HCT116 (cell line): ENCODE measurements around the gene PTBP1. TPM values are rescaled to one million over a fixed set of nuclear protein-coding genes. Genes with fewer than 3 reads are reported as not detected.

ENCODE experiments used
- ATAC-seq: fragments of 200-7000 bp; cut with Tn5 transposase; 2 replicates; pipeline ENCODE4 v1.9.1; 2020; ENCODE audit warnings: mild to moderate bottlenecking, moderate library complexity
- BruUV-seq: library from RNA; stranded (reverse); fragments of 400-500 nt; replicated peaks from 2 replicates; lab custom pipeline; 2021; lab: Mats Ljungman, UMichigan
- CTCF ChIA-PET: fragments of 300-600 bp; sonication (Branson Sonifier 250); formaldehyde crosslinking; loops from one replicate; lab custom pipeline; 2021; ENCODE audit warnings: antibody characterized with exemption; lab: Charles Lee
- POLR2A ChIA-PET: fragments of 300-600, 350-600 bp; sonication (Branson Sonifier 250); formaldehyde crosslinking; loops from one replicate; lab custom pipeline; 2021; ENCODE audit warnings: antibody characterized with exemption; lab: Charles Lee
- RAD21 ChIA-PET, 2 experiments: fragments of 300-600 bp; sonication (Branson Sonifier 250); formaldehyde crosslinking; loops; one replicate each; lab custom pipeline; 2023; ENCODE audit warnings: low total read pairs in 2 of 2; ENCODE audit not compliant: uncharacterized antibody in 2 of 2, unreplicated experiment in 2 of 2, low non-redundant PET in 1 of 2; lab: Charles Lee
- DNase-seq: peaks from one replicate; pipeline ENCODE4 v3.0.0-alpha.2; 2010; ENCODE audit warnings: low read depth, low spot score
- H2AFZ ChIP-seq: fragments of 200-600 bp; shearing (Covaris generic), sonication (generic); 2 replicates; pipeline ENCODE4 v1.6.1; 2017; ENCODE audit warnings: low read depth, mixed run types, mixed read lengths, antibody characterized with exemption, low read length; ENCODE audit not compliant: poor library complexity, severe bottlenecking
- H3K27ac ChIP-seq: 2 replicates; pipeline ENCODE4 v1.5.1; 2012; ENCODE audit warnings: low read depth, low read length
- H3K27me3 ChIP-seq: fragments of 200-600 bp; sonication (generic); 2 replicates; pipeline ENCODE4 v1.6.1; 2016; ENCODE audit warnings: mixed run types, low read length, mixed read lengths; ENCODE audit not compliant: insufficient read depth
- H3K36me3 ChIP-seq, 2 experiments: fragments of 200-500 bp in 1 of 2; fragments of 200-600 bp in 1 of 2; sonication (Bioruptor generic) in 1 of 2; sonication (generic) in 1 of 2; 2 replicates each; pipeline versions ENCODE4 v1.5.1 to v1.6.1; 2014 to 2016; ENCODE audit warnings: low read length in 2 of 2, inconsistent platforms in 1 of 2, mixed read lengths in 1 of 2, mixed run types in 1 of 2; ENCODE audit not compliant: insufficient read depth in 2 of 2, control insufficient read depth in 1 of 2
- H3K4me1 ChIP-seq, 2 experiments: fragments of 200-600 bp in 1 of 2; sonication (generic) in 1 of 2; 2 replicates each; pipeline versions ENCODE4 v1.5.1 to v1.6.1; 2012 to 2017; ENCODE audit warnings: low read length in 2 of 2, inconsistent platforms in 1 of 2, mild to moderate bottlenecking in 1 of 2, mixed read lengths in 1 of 2, mixed run types in 1 of 2, moderate library complexity in 1 of 2; ENCODE audit not compliant: insufficient read depth in 2 of 2, control insufficient read depth in 1 of 2
- H3K4me2 ChIP-seq: fragments of 200-600 bp; sonication (generic); 2 replicates; pipeline ENCODE4 v1.6.1; 2017; ENCODE audit warnings: mixed run types, low read length, mixed read lengths
- H3K4me3 ChIP-seq, 2 experiments: fragments of 200-600 bp in 1 of 2; sonication (generic) in 1 of 2; replicated peaks in 1 of 2; 2 replicates each; pipeline ENCODE4 v1.5.1; 2011 to 2016; ENCODE audit warnings: low read length in 2 of 2, control low read depth in 1 of 2, low read depth in 1 of 2, mild to moderate bottlenecking in 1 of 2, mixed read lengths in 1 of 2, mixed run types in 1 of 2
- H3K79me2 ChIP-seq: fragments of 200-600 bp; sonication (generic); 2 replicates; pipeline ENCODE4 v1.6.1; 2017; ENCODE audit warnings: mild to moderate bottlenecking, mixed run types, low read length, moderate library complexity, mixed read lengths; ENCODE audit not compliant: insufficient read depth
- H3K9ac ChIP-seq: fragments of 200-600 bp; sonication (generic); 2 replicates; pipeline ENCODE4 v1.6.1; 2016; ENCODE audit warnings: low read length, mixed read lengths
- H3K9me2 ChIP-seq: fragments of 200-600 bp; sonication (generic), shearing (Covaris generic); 2 replicates; pipeline ENCODE4 v1.6.1; 2017; ENCODE audit warnings: mixed run types, mild to moderate bottlenecking, moderate library complexity; ENCODE audit not compliant: insufficient read depth
- H3K9me3 ChIP-seq, 2 experiments: fragments of 200-500 bp in 1 of 2; fragments of 200-600 bp in 1 of 2; sonication (Bioruptor generic) in 1 of 2; sonication (generic) in 1 of 2; 2 replicates each; pipeline ENCODE4 v1.6.1; 2014 to 2017; ENCODE audit warnings: low read length in 2 of 2, mixed read lengths in 2 of 2, inconsistent platforms in 1 of 2, low read depth in 1 of 2, mild to moderate bottlenecking in 1 of 2, mixed run types in 1 of 2, moderate library complexity in 1 of 2; ENCODE audit not compliant: control insufficient read depth in 1 of 2, insufficient read depth in 1 of 2
- H4K20me1 ChIP-seq: fragments of 200-600 bp; sonication (generic), shearing (Covaris generic); 2 replicates; pipeline ENCODE4 v1.6.1; 2017; ENCODE audit warnings: mixed run types, mild to moderate bottlenecking, moderate library complexity; ENCODE audit not compliant: insufficient read depth
- CBX3 ChIP-seq: IDR thresholded peaks from 2 replicates; pipeline ENCODE4 v1.6.1; 2012; ENCODE audit warnings: low read depth
- CEBPB ChIP-seq: IDR thresholded peaks from 2 replicates; pipeline ENCODE4 v1.6.1; 2012; ENCODE audit warnings: low read depth
- EGR1 ChIP-seq: IDR thresholded peaks from 2 replicates; pipeline ENCODE4 v1.6.1; 2012; ENCODE audit warnings: low read depth
- EZH2 ChIP-seq: fragments of 200-600 bp; sonication (generic); IDR thresholded peaks from 2 replicates; pipeline ENCODE4 v1.6.1; 2017; ENCODE audit warnings: antibody characterized with exemption, mixed run types
- EZH2phosphoT487 ChIP-seq: fragments of 200-600 bp; IDR thresholded peaks from 2 replicates; pipeline ENCODE4 v1.6.1; 2018; ENCODE audit warnings: antibody characterized with exemption, borderline replicate concordance
- FOSL1 ChIP-seq: IDR thresholded peaks from 2 replicates; pipeline ENCODE4 v1.6.1; 2012; ENCODE audit warnings: low read depth
- JUND ChIP-seq: IDR thresholded peaks from 2 replicates; pipeline ENCODE4 v1.6.1; 2012
- MAX ChIP-seq: IDR thresholded peaks from 2 replicates; pipeline ENCODE4 v1.6.1; 2012
- POLR2A ChIP-seq: IDR thresholded peaks from 2 replicates; pipeline ENCODE4 v1.7.0; 2011; ENCODE audit warnings: borderline replicate concordance; ENCODE audit not compliant: insufficient read depth, insufficient read length; ENCODE audit errors: extremely low read depth
- POLR2AphosphoS5 ChIP-seq: IDR thresholded peaks from 2 replicates; pipeline ENCODE4 v1.6.1; 2011; ENCODE audit warnings: mild to moderate bottlenecking, low read depth, low read length, moderate library complexity
- RAD21 ChIP-seq: IDR thresholded peaks from 2 replicates; pipeline ENCODE4 v1.6.1; 2012; ENCODE audit warnings: low read depth, mild to moderate bottlenecking
- SIN3A ChIP-seq: IDR thresholded peaks from 2 replicates; pipeline ENCODE4 v1.6.1; 2012; ENCODE audit warnings: low read depth
- SP1 ChIP-seq: IDR thresholded peaks from 2 replicates; pipeline ENCODE4 v1.6.1; 2012; ENCODE audit warnings: low read depth
- SRF ChIP-seq: IDR thresholded peaks from 2 replicates; pipeline ENCODE4 v1.6.1; 2012; ENCODE audit warnings: low read depth
- TCF7L2 ChIP-seq: IDR thresholded peaks from 2 replicates; pipeline ENCODE4 v1.7.0; 2011; ENCODE audit warnings: borderline replicate concordance, inconsistent platforms; ENCODE audit not compliant: insufficient read depth, insufficient read length; ENCODE audit errors: extremely low read depth
- YY1 ChIP-seq: IDR thresholded peaks from 2 replicates; pipeline ENCODE4 v1.6.1; 2011; ENCODE audit warnings: low read length, low read depth, moderate library complexity, mild to moderate bottlenecking; ENCODE audit not compliant: insufficient replicate concordance; ENCODE audit errors: extremely low read depth
- ZFX ChIP-seq: fragments of 450-650 bp; IDR thresholded peaks from 2 replicates; pipeline ENCODE4 v1.6.1; 2017
- ZNF274 ChIP-seq: fragments of 200-500 bp; sonication (Bioruptor generic); IDR thresholded peaks from 2 replicates; pipeline ENCODE4 v1.6.1; 2014; ENCODE audit warnings: mild to moderate bottlenecking, low read depth, low read length, inconsistent platforms
- intact Hi-C: fragments of 100-400 bp; cut with micrococcal nuclease; formaldehyde crosslinking; loops from 2 replicates; pipeline ENCODE4 v1.10.0; 2022
- total RNA-seq: library from RNA; stranded (reverse); gene quantifications from one replicate; pipeline ENCODE4 v1.2.1, GENCODE V29; 2021; ENCODE audit not compliant: unreplicated experiment
- TF ChIP-seq, protein P1 (sequence below): IDR thresholded peaks from 2 replicates; pipeline ENCODE4 v1.6.1; 2012; ENCODE audit warnings: low read depth
- TF ChIP-seq, protein P2 (sequence below): IDR thresholded peaks from 2 replicates; pipeline ENCODE4 v1.6.1; 2011; ENCODE audit warnings: mild to moderate bottlenecking, low read length, moderate library complexity; ENCODE audit not compliant: insufficient replicate concordance; ENCODE audit errors: extremely low read depth
- TF ChIP-seq, protein P3 (sequence below): IDR thresholded peaks from 2 replicates; pipeline ENCODE4 v1.6.1; 2012

The PTBP1 gene
- total RNA-seq, 1 experiment from 2014 or later: 676 TPM

- POLR2A ChIA-PET: interaction anchor here (0.8 to 1.0 kb wide), 3 partner anchors 25 to 45 kb away, joined by 3 to 5 read pairs (median 4); no protein-coding TSS in a partner anchor
- peak; percentile 47 for ATAC-seq
- no peak overlapping the region for H2AFZ ChIP-seq
Measured at GRCh38 chr19:797528-798414, 519 bp downstream of the PTBP1 start.

More at GRCh38 chr19:797528-798414, 519 bp downstream of the PTBP1 start:
- H3K9ac ChIP-seq: peak overlapping the region; percentile 92
- TF ChIP-seq EZH2: no peak
- no peak for TF ChIP-seq FOSL1
- TF ChIP-seq JUND: no peak
- TF ChIP-seq MAX: peak; percentile 38; the same call in 1 of the 2 replicates
- TF ChIP-seq POLR2A: no peak
- TF ChIP-seq, protein P1, sequence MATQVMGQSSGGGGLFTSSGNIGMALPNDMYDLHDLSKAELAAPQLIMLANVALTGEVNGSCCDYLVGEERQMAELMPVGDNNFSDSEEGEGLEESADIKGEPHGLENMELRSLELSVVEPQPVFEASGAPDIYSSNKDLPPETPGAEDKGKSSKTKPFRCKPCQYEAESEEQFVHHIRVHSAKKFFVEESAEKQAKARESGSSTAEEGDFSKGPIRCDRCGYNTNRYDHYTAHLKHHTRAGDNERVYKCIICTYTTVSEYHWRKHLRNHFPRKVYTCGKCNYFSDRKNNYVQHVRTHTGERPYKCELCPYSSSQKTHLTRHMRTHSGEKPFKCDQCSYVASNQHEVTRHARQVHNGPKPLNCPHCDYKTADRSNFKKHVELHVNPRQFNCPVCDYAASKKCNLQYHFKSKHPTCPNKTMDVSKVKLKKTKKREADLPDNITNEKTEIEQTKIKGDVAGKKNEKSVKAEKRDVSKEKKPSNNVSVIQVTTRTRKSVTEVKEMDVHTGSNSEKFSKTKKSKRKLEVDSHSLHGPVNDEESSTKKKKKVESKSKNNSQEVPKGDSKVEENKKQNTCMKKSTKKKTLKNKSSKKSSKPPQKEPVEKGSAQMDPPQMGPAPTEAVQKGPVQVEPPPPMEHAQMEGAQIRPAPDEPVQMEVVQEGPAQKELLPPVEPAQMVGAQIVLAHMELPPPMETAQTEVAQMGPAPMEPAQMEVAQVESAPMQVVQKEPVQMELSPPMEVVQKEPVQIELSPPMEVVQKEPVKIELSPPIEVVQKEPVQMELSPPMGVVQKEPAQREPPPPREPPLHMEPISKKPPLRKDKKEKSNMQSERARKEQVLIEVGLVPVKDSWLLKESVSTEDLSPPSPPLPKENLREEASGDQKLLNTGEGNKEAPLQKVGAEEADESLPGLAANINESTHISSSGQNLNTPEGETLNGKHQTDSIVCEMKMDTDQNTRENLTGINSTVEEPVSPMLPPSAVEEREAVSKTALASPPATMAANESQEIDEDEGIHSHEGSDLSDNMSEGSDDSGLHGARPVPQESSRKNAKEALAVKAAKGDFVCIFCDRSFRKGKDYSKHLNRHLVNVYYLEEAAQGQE: no peak
- no peak for TF ChIP-seq EZH2phosphoT487
- TF ChIP-seq, protein P2, sequence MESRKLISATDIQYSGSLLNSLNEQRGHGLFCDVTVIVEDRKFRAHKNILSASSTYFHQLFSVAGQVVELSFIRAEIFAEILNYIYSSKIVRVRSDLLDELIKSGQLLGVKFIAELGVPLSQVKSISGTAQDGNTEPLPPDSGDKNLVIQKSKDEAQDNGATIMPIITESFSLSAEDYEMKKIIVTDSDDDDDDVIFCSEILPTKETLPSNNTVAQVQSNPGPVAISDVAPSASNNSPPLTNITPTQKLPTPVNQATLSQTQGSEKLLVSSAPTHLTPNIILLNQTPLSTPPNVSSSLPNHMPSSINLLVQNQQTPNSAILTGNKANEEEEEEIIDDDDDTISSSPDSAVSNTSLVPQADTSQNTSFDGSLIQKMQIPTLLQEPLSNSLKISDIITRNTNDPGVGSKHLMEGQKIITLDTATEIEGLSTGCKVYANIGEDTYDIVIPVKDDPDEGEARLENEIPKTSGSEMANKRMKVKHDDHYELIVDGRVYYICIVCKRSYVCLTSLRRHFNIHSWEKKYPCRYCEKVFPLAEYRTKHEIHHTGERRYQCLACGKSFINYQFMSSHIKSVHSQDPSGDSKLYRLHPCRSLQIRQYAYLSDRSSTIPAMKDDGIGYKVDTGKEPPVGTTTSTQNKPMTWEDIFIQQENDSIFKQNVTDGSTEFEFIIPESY: peak; percentile 56
- no peak for TF ChIP-seq CBX3
- no peak for TF ChIP-seq EGR1
- TF ChIP-seq CEBPB: no peak
- TF ChIP-seq ZFX: peak; percentile 43; the same call in 1 of the 2 replicates
- TF ChIP-seq, protein P3, sequence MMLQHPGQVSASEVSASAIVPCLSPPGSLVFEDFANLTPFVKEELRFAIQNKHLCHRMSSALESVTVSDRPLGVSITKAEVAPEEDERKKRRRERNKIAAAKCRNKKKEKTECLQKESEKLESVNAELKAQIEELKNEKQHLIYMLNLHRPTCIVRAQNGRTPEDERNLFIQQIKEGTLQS: no peak
- no peak for TF ChIP-seq RAD21
- no peak for TF ChIP-seq SRF
- TF ChIP-seq ZNF274: no peak
- TF ChIP-seq SP1: no peak; the same call in 1 of the 2 replicates
- peak; percentile 14; the same call in 1 of the 2 replicates for TF ChIP-seq SIN3A
- TF ChIP-seq POLR2AphosphoS5: no peak; the same call in 1 of the 2 replicates
- peak; percentile 61 for TF ChIP-seq YY1
- no peak for TF ChIP-seq TCF7L2
- peak; percentile 59 for DNase-seq
- H3K27ac ChIP-seq: peak overlapping the region; percentile 88
- CTCF ChIA-PET: no interaction called here
- no peaks in the 10 kb centered on the region for H3K27me3 ChIP-seq
- peaks cover 41% of the 10 kb centered on the region; the same call in 1 of the 2 replicates for H4K20me1 ChIP-seq
- H3K4me1 ChIP-seq: peaks cover 17 to 36% of the 10 kb centered on the region in 2 experiments
- BruUV-seq: no TSS peak
- intact Hi-C loops: loop anchor here (1.0 to 10.0 kb wide), 3 partner anchors 135 to 447 kb away; partner anchors contain the start of genes ATP5F1D, MIDN, RNF126 and RNU6-2
- peak overlapping the region; percentile 81 to 88 for H3K4me3 ChIP-seq
- H3K79me2 ChIP-seq: peaks cover 50% of the 10 kb centered on the region
- H3K36me3 ChIP-seq: peaks cover 16 to 45% of the 10 kb centered on the region in 2 experiments; a peak in 3 of 4 replicates
- no peaks in the 10 kb centered on the region for H3K9me3 ChIP-seq
- no peaks in the 10 kb centered on the region for H3K9me2 ChIP-seq
- RAD21 ChIA-PET: no interaction called here
- peak overlapping the region; percentile 94 for H3K4me2 ChIP-seq
